ENCODE measurements around the gene NACC2. TPM values are rescaled to one million over a fixed set of nuclear protein-coding genes. Genes with fewer than 3 reads are reported as not detected.
A peak's percentile ranks its signal among the peaks of the same experiment; 100 is the strongest.

The NACC2 gene
- polyA plus RNA-seq, 3 donors = 8.1 to 32.4 (median 8.7) TPM

DNA sequence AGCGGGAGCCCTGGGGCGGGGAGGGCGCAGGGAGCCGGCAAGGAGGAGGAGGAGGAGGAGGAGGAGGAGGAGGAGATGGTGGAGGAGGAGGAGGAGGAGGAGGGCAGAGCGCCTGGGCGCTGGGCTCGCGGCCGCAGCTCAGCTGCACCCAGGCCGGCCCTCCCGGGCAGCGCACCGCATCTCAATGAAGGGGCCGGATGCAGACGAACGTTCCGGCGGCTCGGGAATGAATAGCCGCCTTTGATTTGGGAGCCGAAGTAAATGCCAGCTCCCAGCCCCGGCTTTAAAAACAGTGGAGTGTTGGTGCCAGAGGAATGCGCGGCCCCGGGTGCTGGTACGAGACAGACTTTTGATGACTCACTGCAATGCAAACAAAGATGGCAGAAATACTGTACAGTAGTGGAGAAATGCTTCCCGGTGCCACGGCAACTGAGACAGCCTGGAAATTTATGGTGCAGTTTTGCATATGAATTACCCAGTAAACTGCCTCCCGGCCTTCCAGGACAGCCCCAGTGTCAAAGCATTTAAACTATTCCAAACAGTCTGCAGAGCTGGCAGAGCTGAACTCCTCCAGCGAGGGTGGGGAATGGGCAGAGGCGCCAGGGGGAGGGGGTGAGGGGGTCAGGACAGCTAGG, 43.1 kb downstream of the NACC2 start:
- peaks cover 100% of the 10 kb centered on the region for H3K79me2 ChIP-seq (ENCODE audit: insufficient read depth, low read length)
- peak overlapping the region; percentile 89 to 97 (median 93) for H3K27ac Mint-ChIP-seq
- no peaks in the 10 kb centered on the region for H3K9me3 ChIP-seq (replicated peaks in 1 of 2; ENCODE audit: control insufficient read depth in 1 of 2, insufficient read depth in 1 of 2, low read length in 2 of 2)
- no peaks in the 10 kb centered on the region for H3K9me3 Mint-ChIP-seq
- WGBS (ENCODE audit: insufficient coverage) = 0% methylated on average over 24 of the region's 31 CpGs
- peak overlapping the region; percentile 86 for H3K9ac ChIP-seq (ENCODE audit: insufficient read depth, low read length, poor library complexity, severe bottlenecking)
- no peaks in the 10 kb centered on the region for H3K27me3 ChIP-seq (ENCODE audit: control insufficient read depth in 2 of 2, insufficient read depth in 2 of 2, low read length in 2 of 2)
- peak overlapping the region; percentile 95 for H3K4me2 ChIP-seq (replicated peaks; ENCODE audit: extremely low read depth, low read length, poor library complexity, severe bottlenecking)
- peaks cover 18 to 24% of the 10 kb centered on the region in 2 donors for H3K36me3 ChIP-seq (replicated peaks in 1 of 2; ENCODE audit: control insufficient read depth in 1 of 2, insufficient read depth in 2 of 2, low read length in 2 of 2)
- H3K4me3 Mint-ChIP-seq = peak overlapping the region; percentile 80 to 86
- H3K36me3 Mint-ChIP-seq = peaks cover 22 to 29% of the 10 kb centered on the region in 2 donors
- peaks cover 89 to 93% of the 10 kb centered on the region in 2 donors for H3K4me1 ChIP-seq (ENCODE audit: control insufficient read depth in 1 of 2, insufficient read depth in 2 of 2, low read length in 2 of 2)
- peaks cover 51% of the 10 kb centered on the region for H4K20me1 ChIP-seq (ENCODE audit: insufficient read depth, low read length)
- H3K4me1 Mint-ChIP-seq = peaks cover 73% of the 10 kb centered on the region
- DNase-seq = peak; percentile 53 to 78 (median 74)
- peaks cover 0 to 2% (median 0%) of the 10 kb centered on the region in 3 donors for H3K27me3 Mint-ChIP-seq (ENCODE audit: low read depth in 3 of 3)
- TF ChIP-seq, protein P1, sequence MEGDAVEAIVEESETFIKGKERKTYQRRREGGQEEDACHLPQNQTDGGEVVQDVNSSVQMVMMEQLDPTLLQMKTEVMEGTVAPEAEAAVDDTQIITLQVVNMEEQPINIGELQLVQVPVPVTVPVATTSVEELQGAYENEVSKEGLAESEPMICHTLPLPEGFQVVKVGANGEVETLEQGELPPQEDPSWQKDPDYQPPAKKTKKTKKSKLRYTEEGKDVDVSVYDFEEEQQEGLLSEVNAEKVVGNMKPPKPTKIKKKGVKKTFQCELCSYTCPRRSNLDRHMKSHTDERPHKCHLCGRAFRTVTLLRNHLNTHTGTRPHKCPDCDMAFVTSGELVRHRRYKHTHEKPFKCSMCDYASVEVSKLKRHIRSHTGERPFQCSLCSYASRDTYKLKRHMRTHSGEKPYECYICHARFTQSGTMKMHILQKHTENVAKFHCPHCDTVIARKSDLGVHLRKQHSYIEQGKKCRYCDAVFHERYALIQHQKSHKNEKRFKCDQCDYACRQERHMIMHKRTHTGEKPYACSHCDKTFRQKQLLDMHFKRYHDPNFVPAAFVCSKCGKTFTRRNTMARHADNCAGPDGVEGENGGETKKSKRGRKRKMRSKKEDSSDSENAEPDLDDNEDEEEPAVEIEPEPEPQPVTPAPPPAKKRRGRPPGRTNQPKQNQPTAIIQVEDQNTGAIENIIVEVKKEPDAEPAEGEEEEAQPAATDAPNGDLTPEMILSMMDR (IDR thresholded peaks at IDR 0.05) = no peak
- H3K4me3 ChIP-seq (replicated peaks in 1 of 3; ENCODE audit: low read depth in 2 of 3, low read length in 3 of 3) = peak overlapping the region; percentile 51 to 91 (median 66)
- peak overlapping the region; percentile 65 to 82 for H3K27ac ChIP-seq (ENCODE audit: low read depth in 1 of 2, low read length in 2 of 2)
- H2AFZ ChIP-seq (ENCODE audit: insufficient read depth, low read depth, low read length, poor library complexity, severe bottlenecking) = peak overlapping the region; percentile 56
- intact Hi-C loops (cut with micrococcal nuclease) = loop anchor here in 1 of 2 donors (5.0 kb wide), 1 partner anchor 35 kb away; no protein-coding TSS in a partner anchor

GRCh38 chr9:136051453-136051836, 43.6 kb downstream of the NACC2 start:
- peak in 1 of 3 donors; percentile 16 for DNase-seq
- Mint-ChIP-seq H3K4me3 (peak overlapping the region; percentile 80 to 88), H3K9me3 (no peaks in the 10 kb centered on the region), H3K4me1 (peaks cover 75% of the 10 kb centered on the region), H3K27ac (peak overlapping the region in 3 of 7 donors; percentile 19 to 89 (median 72)), H3K27me3 (ENCODE audit: low read depth in 3 of 3) (peaks cover 0 to 2% (median 0%) of the 10 kb centered on the region in 3 donors), H3K36me3 (peaks cover 22 to 34% of the 10 kb centered on the region in 2 donors)
- H3K4me2 ChIP-seq (replicated peaks; ENCODE audit: extremely low read depth, low read length, poor library complexity, severe bottlenecking) = peak overlapping the region; percentile 95
- peak overlapping the region; percentile 56 for H2AFZ ChIP-seq (ENCODE audit: insufficient read depth, low read depth, low read length, poor library complexity, severe bottlenecking)
- under 1% methylated on average over 47 of the region's 47 CpGs for WGBS (ENCODE audit: insufficient coverage)
- intact Hi-C loops (cut with micrococcal nuclease) = loop anchor here in 1 of 2 donors (5.0 kb wide), 1 partner anchor 36 kb away; no protein-coding TSS in a partner anchor
- H3K27me3 ChIP-seq (ENCODE audit: control insufficient read depth in 2 of 2, insufficient read depth in 2 of 2, low read length in 2 of 2) = no peaks in the 10 kb centered on the region
- peaks cover 18 to 24% of the 10 kb centered on the region in 2 donors for H3K36me3 ChIP-seq (replicated peaks in 1 of 2; ENCODE audit: control insufficient read depth in 1 of 2, insufficient read depth in 2 of 2, low read length in 2 of 2)
- H3K27ac ChIP-seq (ENCODE audit: low read depth in 1 of 2, low read length in 2 of 2) = peak overlapping the region in 1 of 2 donors; percentile 82
- no peaks in the 10 kb centered on the region for H3K9me3 ChIP-seq (replicated peaks in 1 of 2; ENCODE audit: control insufficient read depth in 1 of 2, insufficient read depth in 1 of 2, low read length in 2 of 2)
- H3K4me3 ChIP-seq (replicated peaks in 1 of 3; ENCODE audit: low read depth in 2 of 3, low read length in 3 of 3) = peak overlapping the region; percentile 66 to 91 (median 86)
- H3K9ac ChIP-seq (ENCODE audit: insufficient read depth, low read length, poor library complexity, severe bottlenecking) = peak overlapping the region; percentile 86
- peaks cover 100% of the 10 kb centered on the region for H3K79me2 ChIP-seq (ENCODE audit: insufficient read depth, low read length)
- TF ChIP-seq, protein P1 (IDR thresholded peaks at IDR 0.05) = no peak
- peaks cover 46% of the 10 kb centered on the region for H4K20me1 ChIP-seq (ENCODE audit: insufficient read depth, low read length)
- H3K4me1 ChIP-seq (ENCODE audit: control insufficient read depth in 1 of 2, insufficient read depth in 2 of 2, low read length in 2 of 2) = peaks cover 89 to 93% of the 10 kb centered on the region in 2 donors

Measured in CD14-positive monocyte (primary cell).